ENCODE results near the gene VCY. TPM values are rescaled to one million over a fixed set of nuclear protein-coding genes. Genes with fewer than 3 reads are reported as not detected.
"Not testable (repeated sequence)": the region's sequence is repeated elsewhere in the genome, so short reads cannot be mapped to it uniquely, and the experiment has no call there.

VCY gene
- total RNA-seq: not detected

DNA sequence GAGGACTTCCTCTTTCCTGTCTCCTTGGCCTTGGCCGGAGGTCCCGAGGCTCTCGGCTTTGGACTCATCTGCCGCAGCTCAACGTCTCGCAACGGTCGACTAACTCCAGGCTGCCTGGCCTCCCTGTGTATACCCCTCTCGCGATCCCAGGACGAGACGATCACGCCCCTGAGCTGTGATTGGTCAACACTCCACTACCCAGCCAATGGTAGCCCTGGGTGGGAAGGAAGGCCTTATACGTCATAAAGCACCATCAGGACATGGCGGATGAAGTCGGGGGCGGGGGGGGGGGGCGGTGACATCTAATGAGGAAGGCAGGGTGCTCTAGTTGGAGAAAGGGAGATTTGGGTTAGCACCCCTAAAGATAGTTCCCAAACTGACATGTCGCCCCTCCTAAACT, at the start of gene VCY:
Gene VCY, minus strand, starts transcription at position 101 of the 400 bp plus-strand sequence. Its CDS starts 33 bp downstream, at position 68.
- H3K27ac Mint-ChIP-seq, H3K4me3 Mint-ChIP-seq, H3K36me3 Mint-ChIP-seq, H3K4me1 Mint-ChIP-seq, H3K9me3 Mint-ChIP-seq, DNase-seq, H3K27me3 Mint-ChIP-seq: not testable (repeated sequence)

DNA sequence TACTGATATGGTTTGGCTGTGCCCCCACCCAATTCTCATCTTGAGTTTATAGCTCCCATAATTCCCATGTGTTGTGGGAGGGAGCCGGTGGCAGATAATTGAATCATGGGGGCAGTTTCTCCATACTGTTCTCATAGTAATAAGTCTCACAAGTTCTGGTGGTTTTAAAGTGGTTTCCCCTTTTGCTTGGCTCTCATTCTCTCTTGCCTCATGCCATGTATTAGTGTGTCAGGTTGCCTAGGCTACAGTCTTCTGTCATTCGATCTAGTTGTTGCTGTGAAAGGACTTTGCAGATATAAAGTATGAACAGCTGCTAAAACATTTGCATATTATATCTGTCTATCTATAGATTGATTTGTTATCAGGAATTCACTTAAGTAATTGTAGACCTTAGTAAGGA, 44.1 kb upstream of the VCY start:
- not testable (repeated sequence) for H3K9me3 Mint-ChIP-seq, H3K4me3 Mint-ChIP-seq, DNase-seq, H3K4me1 Mint-ChIP-seq, H3K27ac Mint-ChIP-seq, H3K36me3 Mint-ChIP-seq, H3K27me3 Mint-ChIP-seq

DNA sequence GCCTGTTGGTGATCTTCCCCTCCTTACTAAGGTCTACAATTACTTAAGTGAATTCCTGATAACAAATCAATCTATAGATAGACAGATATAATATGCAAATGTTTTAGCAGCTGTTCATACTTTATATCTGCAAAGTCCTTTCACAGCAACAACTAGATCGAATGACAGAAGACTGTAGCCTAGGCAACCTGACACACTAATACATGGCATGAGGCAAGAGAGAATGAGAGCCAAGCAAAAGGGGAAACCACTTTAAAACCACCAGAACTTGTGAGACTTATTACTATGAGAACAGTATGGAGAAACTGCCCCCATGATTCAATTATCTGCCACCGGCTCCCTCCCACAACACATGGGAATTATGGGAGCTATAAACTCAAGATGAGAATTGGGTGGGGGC, 25.6 kb upstream of the VCY start:
- H3K27ac Mint-ChIP-seq, H3K4me3 Mint-ChIP-seq, H3K36me3 Mint-ChIP-seq, H3K27me3 Mint-ChIP-seq, H3K4me1 Mint-ChIP-seq, DNase-seq, H3K9me3 Mint-ChIP-seq: not testable (repeated sequence)

DNA sequence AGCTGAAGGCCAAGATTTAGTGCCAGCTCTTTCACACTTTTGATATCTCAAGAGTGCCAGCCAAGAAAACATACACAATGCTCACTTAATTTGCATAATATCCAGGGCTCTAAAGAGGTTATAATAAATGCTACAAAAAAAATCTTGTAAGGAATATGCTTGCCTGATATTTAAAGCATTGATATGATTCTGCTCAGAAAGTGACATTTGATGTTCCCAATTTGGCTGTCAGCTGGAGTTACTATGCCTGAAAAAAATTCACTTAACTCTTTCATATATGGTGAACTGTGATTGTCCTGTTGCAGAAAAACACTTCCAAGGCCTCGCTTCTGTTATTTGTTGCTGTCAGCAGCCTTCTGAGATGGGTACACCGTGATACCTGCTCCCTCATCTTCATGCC, 43.9 kb downstream of the VCY start:
- not testable (repeated sequence) for H3K4me3 Mint-ChIP-seq, H3K27me3 Mint-ChIP-seq, H3K36me3 Mint-ChIP-seq, H3K4me1 Mint-ChIP-seq, H3K27ac Mint-ChIP-seq, H3K9me3 Mint-ChIP-seq, DNase-seq

Other genes starting within 250 kb of the VCY start
- gene VCY1B, start 69.8 kb upstream of the VCY start, total RNA-seq: not detected

Data from activated naive CD8-positive, alpha-beta T cell treated with anti-CD3 and anti-CD28 coated beads for 36 hours (primary cell).